OCI-LY7 (cell line): ENCODE results near the gene LHPP. TPM values are rescaled to one million over a fixed set of nuclear protein-coding genes. Genes with fewer than 3 reads are reported as not detected.

Experiments
- BruUV-seq: library from RNA; stranded (reverse); fragments of 400-500 nt; replicated peaks from 2 replicates; lab custom pipeline; 2021; lab: Mats Ljungman, UMichigan
- CTCF ChIA-PET: fragments of 300-600 bp; sonication (Branson Sonifier 250); formaldehyde crosslinking; loops from one replicate; lab custom pipeline; 2022; ENCODE audit warnings: antibody characterized with exemption; ENCODE audit not compliant: unreplicated experiment; lab: Charles Lee
- POLR2A ChIA-PET: fragments of 300-600 bp; sonication (Branson Sonifier 250); formaldehyde crosslinking; loops from one replicate; lab custom pipeline; 2022; ENCODE audit warnings: antibody characterized with exemption; lab: Charles Lee
- DNase-seq: peaks from one replicate; pipeline ENCODE4 v3.0.0-alpha.2; 2015; ENCODE audit warnings: low spot score
- H2AFZ ChIP-seq: fragments of 200-600 bp; sonication (generic), shearing (Covaris generic); 2 replicates; pipeline ENCODE4 v1.6.1; 2014; ENCODE audit warnings: mild to moderate bottlenecking, antibody characterized with exemption, low read length, moderate library complexity
- H3K27ac ChIP-seq: fragments of 200-600 bp; sonication (generic); 2 replicates; pipeline ENCODE4 v1.5.1; 2014; ENCODE audit warnings: mixed run types, low read depth, mild to moderate bottlenecking, moderate library complexity, low read length, inconsistent platforms; ENCODE audit not compliant: poor library complexity, severe bottlenecking
- H3K36me3 ChIP-seq: fragments of 200-600 bp; sonication (generic); 2 replicates; pipeline ENCODE4 v1.6.1; 2014; ENCODE audit warnings: mild to moderate bottlenecking, antibody characterized with exemption, low read length, moderate library complexity, mixed read lengths; ENCODE audit not compliant: insufficient read depth
- H3K4me1 ChIP-seq: fragments of 200-600 bp; sonication (generic); 2 replicates; pipeline ENCODE4 v1.5.1; 2014; ENCODE audit warnings: mild to moderate bottlenecking, low read length; ENCODE audit not compliant: insufficient read depth, poor library complexity, severe bottlenecking
- H3K4me2 ChIP-seq: fragments of 200-600 bp; sonication (generic); 2 replicates; pipeline ENCODE4 v1.6.1; 2014; ENCODE audit warnings: mild to moderate bottlenecking, low read length
- H3K4me3 ChIP-seq: fragments of 200-600 bp; sonication (generic); 2 replicates; pipeline ENCODE4 v1.5.1; 2014; ENCODE audit warnings: mild to moderate bottlenecking, low read depth, low read length; ENCODE audit not compliant: poor library complexity, severe bottlenecking
- H3K79me2 ChIP-seq: fragments of 200-600 bp; sonication (generic); 2 replicates; pipeline ENCODE4 v1.6.1; 2016; ENCODE audit warnings: low read depth, mild to moderate bottlenecking, low read length, moderate library complexity, mixed read lengths; ENCODE audit not compliant: insufficient read depth
- H3K9me2 ChIP-seq: fragments of 200-600 bp; sonication (generic); 2 replicates; pipeline ENCODE4 v1.6.1; 2016; ENCODE audit warnings: mild to moderate bottlenecking, low read length, mixed read lengths; ENCODE audit not compliant: insufficient read depth
- H3K9me3 ChIP-seq: fragments of 200-600 bp; sonication (generic); 2 replicates; pipeline ENCODE4 v1.6.1; 2014; ENCODE audit warnings: mild to moderate bottlenecking, mixed run types, low read length, mixed read lengths
- H4K20me1 ChIP-seq: fragments of 200-600 bp; sonication (generic); 2 replicates; pipeline ENCODE4 v1.6.1; 2014; ENCODE audit warnings: mild to moderate bottlenecking, antibody characterized with exemption, low read length, moderate library complexity, mixed read lengths; ENCODE audit not compliant: insufficient read depth
- CTCF ChIP-seq: fragments of 200-600 bp; sonication (generic); conservative IDR thresholded peaks from 2 replicates; pipeline ENCODE4 v1.5.1; 2014; ENCODE audit warnings: mild to moderate bottlenecking, antibody characterized with exemption, low read length, moderate library complexity, mixed read lengths
- EZH2phosphoT487 ChIP-seq: fragments of 200-600 bp; sonication (generic); IDR thresholded peaks from 2 replicates; pipeline ENCODE4 v1.6.1; 2018; ENCODE audit warnings: low read depth, borderline replicate concordance, mild to moderate bottlenecking, mixed run types, antibody characterized with exemption, low read length, moderate library complexity, mixed read lengths
- intact Hi-C: fragments of 100-400 bp; cut with micrococcal nuclease; formaldehyde crosslinking; loops from one replicate; pipeline ENCODE4 v1.10.0; 2022; ENCODE audit not compliant: unreplicated experiment
- total RNA-seq, 2 experiments: library from RNA; depleted of rRNA in 1 of 2; stranded (reverse); fragments of >200 nt in 1 of 2; shearing (Covaris generic) in 1 of 2; gene quantifications; 2 replicates each; pipeline ENCODE4 v1.2.3, GENCODE V29; 2014 to 2022

LHPP gene
- total RNA-seq, 2 experiments from 2014 or later = 30.3 to 65.2 TPM

GRCh38 chr10:124464028-124464965 lies 2.7 kb downstream of the LHPP start:
- Histone ChIP-seq H3K9me2 (no peaks in the 10 kb centered on the region), H3K4me2 (peak overlapping the region; percentile 69), H3K9me3 (no peaks in the 10 kb centered on the region), H2AFZ (peak overlapping the region; percentile 60; the same call in 1 of the 2 replicates), H3K4me1 (peaks cover 41% of the 10 kb centered on the region), H3K4me3 (peak overlapping the region; percentile 43), H3K27ac (peak overlapping the region; percentile 52), H4K20me1 (no peaks in the 10 kb centered on the region), H3K36me3 (no peaks in the 10 kb centered on the region), H3K79me2 (peaks cover 9% of the 10 kb centered on the region; the same call in 1 of the 2 replicates)
- ChIA-PET CTCF (no interaction called here), POLR2A (interaction anchor here (1.0 kb wide), 1 partner anchor 255 kb away, joined by 3 read pairs; no protein-coding TSS in a partner anchor)
- TF ChIP-seq EZH2phosphoT487 = no peak
- TF ChIP-seq CTCF = 0 out of 2 replicates have a peak, but pooled peaks have one; percentile 7
- DNase-seq = no peak
- intact Hi-C loops = loop anchor here (5.0 kb wide), 1 partner anchor 278 kb away; the partner anchor contains the start of gene FAM53B
- no TSS peak for BruUV-seq

- Histone ChIP-seq H3K4me3 (peak overlapping the region; percentile 43), H3K36me3 (no peaks in the 10 kb centered on the region), H3K4me1 (peaks cover 41% of the 10 kb centered on the region), H4K20me1 (no peaks in the 10 kb centered on the region), H3K27ac (peak overlapping the region; percentile 52), H3K79me2 (peaks cover 9% of the 10 kb centered on the region; the same call in 1 of the 2 replicates), H3K4me2 (peak overlapping the region; percentile 69), H3K9me2 (no peaks in the 10 kb centered on the region), H2AFZ (peak overlapping the region; percentile 60; the same call in 1 of the 2 replicates), H3K9me3 (no peaks in the 10 kb centered on the region)
- ChIA-PET POLR2A (interaction anchor here (0.6 to 1.2 kb wide), 3 partner anchors 35 to 254 kb away, joined by 3 to 5 read pairs (median 4); no protein-coding TSS in a partner anchor), CTCF (interaction anchor here (0.6 kb wide), 1 partner anchor 37 kb away, joined by 3 read pairs; no protein-coding TSS in a partner anchor)
- intact Hi-C loops = no loop called here
- DNase-seq = peak; percentile 74
- BruUV-seq = no TSS peak
- TF ChIP-seq EZH2phosphoT487 = no peak
- TF ChIP-seq CTCF = no peak
Observed at GRCh38 chr10:124465003-124465776, 3.6 kb downstream of the LHPP start.
